HCT116 (cell line): ENCODE data around the gene MCRS1. TPM values are rescaled to one million over a fixed set of nuclear protein-coding genes. Genes with fewer than 3 reads are reported as not detected.

Experiments used
- ATAC-seq: fragments of 200-7000 bp; cut with Tn5 transposase; 2 replicates; pipeline ENCODE4 v1.9.1; 2020; ENCODE audit warnings: mild to moderate bottlenecking, moderate library complexity
- BruUV-seq: library from RNA; stranded (reverse); fragments of 400-500 nt; replicated peaks from 2 replicates; lab custom pipeline; 2021; lab: Mats Ljungman, UMichigan
- CTCF ChIA-PET: fragments of 300-600 bp; sonication (Branson Sonifier 250); formaldehyde crosslinking; loops from one replicate; lab custom pipeline; 2021; ENCODE audit warnings: antibody characterized with exemption; lab: Charles Lee
- POLR2A ChIA-PET: fragments of 300-600, 350-600 bp; sonication (Branson Sonifier 250); formaldehyde crosslinking; loops from one replicate; lab custom pipeline; 2021; ENCODE audit warnings: antibody characterized with exemption; lab: Charles Lee
- RAD21 ChIA-PET, 2 experiments: fragments of 300-600 bp; sonication (Branson Sonifier 250); formaldehyde crosslinking; loops; one replicate each; lab custom pipeline; 2023; ENCODE audit warnings: low total read pairs in 2 of 2; ENCODE audit not compliant: uncharacterized antibody in 2 of 2, unreplicated experiment in 2 of 2, low non-redundant PET in 1 of 2; lab: Charles Lee
- DNase-seq: peaks from one replicate; pipeline ENCODE4 v3.0.0-alpha.2; 2010; ENCODE audit warnings: low read depth, low spot score
- H2AFZ ChIP-seq: fragments of 200-600 bp; shearing (Covaris generic), sonication (generic); 2 replicates; pipeline ENCODE4 v1.6.1; 2017; ENCODE audit warnings: low read depth, mixed run types, mixed read lengths, antibody characterized with exemption, low read length; ENCODE audit not compliant: poor library complexity, severe bottlenecking
- H3K27ac ChIP-seq: 2 replicates; pipeline ENCODE4 v1.5.1; 2012; ENCODE audit warnings: low read depth, low read length
- H3K27me3 ChIP-seq: fragments of 200-600 bp; sonication (generic); 2 replicates; pipeline ENCODE4 v1.6.1; 2016; ENCODE audit warnings: mixed run types, low read length, mixed read lengths; ENCODE audit not compliant: insufficient read depth
- H3K36me3 ChIP-seq, 2 experiments: fragments of 200-500 bp in 1 of 2; fragments of 200-600 bp in 1 of 2; sonication (Bioruptor generic) in 1 of 2; sonication (generic) in 1 of 2; 2 replicates each; pipeline versions ENCODE4 v1.5.1 to v1.6.1; 2014 to 2016; ENCODE audit warnings: low read length in 2 of 2, inconsistent platforms in 1 of 2, mixed read lengths in 1 of 2, mixed run types in 1 of 2; ENCODE audit not compliant: insufficient read depth in 2 of 2, control insufficient read depth in 1 of 2
- H3K4me1 ChIP-seq, 2 experiments: fragments of 200-600 bp in 1 of 2; sonication (generic) in 1 of 2; 2 replicates each; pipeline versions ENCODE4 v1.5.1 to v1.6.1; 2012 to 2017; ENCODE audit warnings: low read length in 2 of 2, inconsistent platforms in 1 of 2, mild to moderate bottlenecking in 1 of 2, mixed read lengths in 1 of 2, mixed run types in 1 of 2, moderate library complexity in 1 of 2; ENCODE audit not compliant: insufficient read depth in 2 of 2, control insufficient read depth in 1 of 2
- H3K4me2 ChIP-seq: fragments of 200-600 bp; sonication (generic); 2 replicates; pipeline ENCODE4 v1.6.1; 2017; ENCODE audit warnings: mixed run types, low read length, mixed read lengths
- H3K4me3 ChIP-seq, 2 experiments: fragments of 200-600 bp in 1 of 2; sonication (generic) in 1 of 2; replicated peaks in 1 of 2; 2 replicates each; pipeline ENCODE4 v1.5.1; 2011 to 2016; ENCODE audit warnings: low read length in 2 of 2, control low read depth in 1 of 2, low read depth in 1 of 2, mild to moderate bottlenecking in 1 of 2, mixed read lengths in 1 of 2, mixed run types in 1 of 2
- H3K79me2 ChIP-seq: fragments of 200-600 bp; sonication (generic); 2 replicates; pipeline ENCODE4 v1.6.1; 2017; ENCODE audit warnings: mild to moderate bottlenecking, mixed run types, low read length, moderate library complexity, mixed read lengths; ENCODE audit not compliant: insufficient read depth
- H3K9ac ChIP-seq: fragments of 200-600 bp; sonication (generic); 2 replicates; pipeline ENCODE4 v1.6.1; 2016; ENCODE audit warnings: low read length, mixed read lengths
- H3K9me2 ChIP-seq: fragments of 200-600 bp; sonication (generic), shearing (Covaris generic); 2 replicates; pipeline ENCODE4 v1.6.1; 2017; ENCODE audit warnings: mixed run types, mild to moderate bottlenecking, moderate library complexity; ENCODE audit not compliant: insufficient read depth
- H3K9me3 ChIP-seq, 2 experiments: fragments of 200-500 bp in 1 of 2; fragments of 200-600 bp in 1 of 2; sonication (Bioruptor generic) in 1 of 2; sonication (generic) in 1 of 2; 2 replicates each; pipeline ENCODE4 v1.6.1; 2014 to 2017; ENCODE audit warnings: low read length in 2 of 2, mixed read lengths in 2 of 2, inconsistent platforms in 1 of 2, low read depth in 1 of 2, mild to moderate bottlenecking in 1 of 2, mixed run types in 1 of 2, moderate library complexity in 1 of 2; ENCODE audit not compliant: control insufficient read depth in 1 of 2, insufficient read depth in 1 of 2
- H4K20me1 ChIP-seq: fragments of 200-600 bp; sonication (generic), shearing (Covaris generic); 2 replicates; pipeline ENCODE4 v1.6.1; 2017; ENCODE audit warnings: mixed run types, mild to moderate bottlenecking, moderate library complexity; ENCODE audit not compliant: insufficient read depth
- CBX3 ChIP-seq: IDR thresholded peaks from 2 replicates; pipeline ENCODE4 v1.6.1; 2012; ENCODE audit warnings: low read depth
- CEBPB ChIP-seq: IDR thresholded peaks from 2 replicates; pipeline ENCODE4 v1.6.1; 2012; ENCODE audit warnings: low read depth
- EGR1 ChIP-seq: IDR thresholded peaks from 2 replicates; pipeline ENCODE4 v1.6.1; 2012; ENCODE audit warnings: low read depth
- ELF1 ChIP-seq: IDR thresholded peaks from 2 replicates; pipeline ENCODE4 v1.6.1; 2012; ENCODE audit warnings: low read depth, borderline replicate concordance
- EZH2 ChIP-seq: fragments of 200-600 bp; sonication (generic); IDR thresholded peaks from 2 replicates; pipeline ENCODE4 v1.6.1; 2017; ENCODE audit warnings: antibody characterized with exemption, mixed run types
- EZH2phosphoT487 ChIP-seq: fragments of 200-600 bp; IDR thresholded peaks from 2 replicates; pipeline ENCODE4 v1.6.1; 2018; ENCODE audit warnings: antibody characterized with exemption, borderline replicate concordance
- FOSL1 ChIP-seq: IDR thresholded peaks from 2 replicates; pipeline ENCODE4 v1.6.1; 2012; ENCODE audit warnings: low read depth
- JUND ChIP-seq: IDR thresholded peaks from 2 replicates; pipeline ENCODE4 v1.6.1; 2012
- POLR2A ChIP-seq: IDR thresholded peaks from 2 replicates; pipeline ENCODE4 v1.7.0; 2011; ENCODE audit warnings: borderline replicate concordance; ENCODE audit not compliant: insufficient read depth, insufficient read length; ENCODE audit errors: extremely low read depth
- POLR2AphosphoS5 ChIP-seq: IDR thresholded peaks from 2 replicates; pipeline ENCODE4 v1.6.1; 2011; ENCODE audit warnings: mild to moderate bottlenecking, low read depth, low read length, moderate library complexity
- RAD21 ChIP-seq: IDR thresholded peaks from 2 replicates; pipeline ENCODE4 v1.6.1; 2012; ENCODE audit warnings: low read depth, mild to moderate bottlenecking
- SIN3A ChIP-seq: IDR thresholded peaks from 2 replicates; pipeline ENCODE4 v1.6.1; 2012; ENCODE audit warnings: low read depth
- SP1 ChIP-seq: IDR thresholded peaks from 2 replicates; pipeline ENCODE4 v1.6.1; 2012; ENCODE audit warnings: low read depth
- TCF7L2 ChIP-seq: IDR thresholded peaks from 2 replicates; pipeline ENCODE4 v1.7.0; 2011; ENCODE audit warnings: borderline replicate concordance, inconsistent platforms; ENCODE audit not compliant: insufficient read depth, insufficient read length; ENCODE audit errors: extremely low read depth
- YY1 ChIP-seq: IDR thresholded peaks from 2 replicates; pipeline ENCODE4 v1.6.1; 2011; ENCODE audit warnings: low read length, low read depth, moderate library complexity, mild to moderate bottlenecking; ENCODE audit not compliant: insufficient replicate concordance; ENCODE audit errors: extremely low read depth
- ZFX ChIP-seq: fragments of 450-650 bp; IDR thresholded peaks from 2 replicates; pipeline ENCODE4 v1.6.1; 2017
- intact Hi-C: fragments of 100-400 bp; cut with micrococcal nuclease; formaldehyde crosslinking; loops from 2 replicates; pipeline ENCODE4 v1.10.0; 2022
- total RNA-seq: library from RNA; stranded (reverse); gene quantifications from one replicate; pipeline ENCODE4 v1.2.1, GENCODE V29; 2021; ENCODE audit not compliant: unreplicated experiment
- TF ChIP-seq, protein P1 (sequence below): IDR thresholded peaks from 2 replicates; pipeline ENCODE4 v1.6.1; 2012
- TF ChIP-seq, protein P2 (sequence below): IDR thresholded peaks from 2 replicates; pipeline ENCODE4 v1.6.1; 2011; ENCODE audit warnings: mild to moderate bottlenecking, low read length, moderate library complexity; ENCODE audit not compliant: insufficient replicate concordance; ENCODE audit errors: extremely low read depth
- TF ChIP-seq, protein P3 (sequence below): IDR thresholded peaks from 2 replicates; pipeline ENCODE4 v1.6.1; 2012; ENCODE audit warnings: low read depth
- TF ChIP-seq, protein P4 (sequence below): IDR thresholded peaks from 2 replicates; pipeline ENCODE4 v1.6.1; 2012

Gene MCRS1
- total RNA-seq, 1 experiment from 2014 or later: 91.9 TPM

DNA sequence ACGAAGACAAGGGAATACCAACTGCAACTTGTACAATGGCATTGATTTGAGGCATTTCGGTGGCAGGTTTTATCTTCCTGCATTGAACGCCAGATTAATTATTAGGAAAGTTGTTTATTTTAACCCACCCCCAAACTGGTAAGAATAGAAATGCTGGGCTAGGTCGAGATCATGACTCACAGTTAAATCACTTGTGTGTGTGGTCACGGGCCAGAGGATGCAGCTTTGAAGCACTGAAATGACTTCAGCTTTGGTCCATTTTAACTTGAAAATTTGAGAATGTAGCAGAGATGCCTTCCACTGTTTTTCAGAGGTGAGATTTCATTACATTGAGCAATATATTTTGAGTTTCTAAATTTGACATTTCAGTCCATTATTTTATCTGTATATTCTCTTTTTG is 52.7 kb downstream of the MCRS1 start (continued):
- TF ChIP-seq SP1: peak; percentile 85
- TF ChIP-seq, protein P1, sequence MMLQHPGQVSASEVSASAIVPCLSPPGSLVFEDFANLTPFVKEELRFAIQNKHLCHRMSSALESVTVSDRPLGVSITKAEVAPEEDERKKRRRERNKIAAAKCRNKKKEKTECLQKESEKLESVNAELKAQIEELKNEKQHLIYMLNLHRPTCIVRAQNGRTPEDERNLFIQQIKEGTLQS: no peak
- TF ChIP-seq, protein P2, sequence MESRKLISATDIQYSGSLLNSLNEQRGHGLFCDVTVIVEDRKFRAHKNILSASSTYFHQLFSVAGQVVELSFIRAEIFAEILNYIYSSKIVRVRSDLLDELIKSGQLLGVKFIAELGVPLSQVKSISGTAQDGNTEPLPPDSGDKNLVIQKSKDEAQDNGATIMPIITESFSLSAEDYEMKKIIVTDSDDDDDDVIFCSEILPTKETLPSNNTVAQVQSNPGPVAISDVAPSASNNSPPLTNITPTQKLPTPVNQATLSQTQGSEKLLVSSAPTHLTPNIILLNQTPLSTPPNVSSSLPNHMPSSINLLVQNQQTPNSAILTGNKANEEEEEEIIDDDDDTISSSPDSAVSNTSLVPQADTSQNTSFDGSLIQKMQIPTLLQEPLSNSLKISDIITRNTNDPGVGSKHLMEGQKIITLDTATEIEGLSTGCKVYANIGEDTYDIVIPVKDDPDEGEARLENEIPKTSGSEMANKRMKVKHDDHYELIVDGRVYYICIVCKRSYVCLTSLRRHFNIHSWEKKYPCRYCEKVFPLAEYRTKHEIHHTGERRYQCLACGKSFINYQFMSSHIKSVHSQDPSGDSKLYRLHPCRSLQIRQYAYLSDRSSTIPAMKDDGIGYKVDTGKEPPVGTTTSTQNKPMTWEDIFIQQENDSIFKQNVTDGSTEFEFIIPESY: peak; percentile 42
- TF ChIP-seq SIN3A: peak; percentile 67
- no peak for TF ChIP-seq POLR2A
- no peak for TF ChIP-seq EZH2
- peak; percentile 89 for TF ChIP-seq CBX3
- peak; percentile 17; the same call in 1 of the 2 replicates for TF ChIP-seq RAD21
- peak; percentile 96 for TF ChIP-seq FOSL1
- TF ChIP-seq TCF7L2: no peak

DNA sequence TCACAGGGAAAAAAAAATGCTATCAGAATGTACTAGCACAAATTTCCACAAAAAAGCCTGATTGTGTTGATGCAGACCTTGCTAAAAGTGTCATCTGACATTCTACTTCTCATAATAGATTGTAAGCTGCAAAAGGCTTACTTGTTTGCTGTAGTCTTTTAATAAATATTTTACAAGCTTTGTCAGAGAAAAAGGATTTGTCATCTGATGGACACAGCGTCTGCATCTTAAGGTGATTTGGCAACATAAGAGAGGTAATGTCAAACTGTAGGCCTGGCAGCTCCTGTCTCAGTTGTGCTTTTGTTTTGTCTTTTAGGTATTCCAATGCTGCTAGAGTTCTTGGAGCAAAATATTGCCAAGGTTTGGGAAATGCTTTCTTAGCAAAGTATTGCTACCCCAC is 55.4 kb downstream of the MCRS1 start:
- H3K4me1 ChIP-seq: peaks cover 87 to 89% of the 10 kb centered on the region in 2 experiments
- no peak overlapping the region for H3K9ac ChIP-seq
- H3K79me2 ChIP-seq: peaks cover 13% of the 10 kb centered on the region; the same call in 1 of the 2 replicates
- peak overlapping the region; percentile 95; the same call in 1 of the 2 replicates for H3K27ac ChIP-seq
- no peaks in the 10 kb centered on the region for H3K27me3 ChIP-seq
- RAD21 ChIA-PET: interaction anchor here (0.6 to 3.8 kb wide), 2 partner anchors 154 kb away, joined by 3 to 33 read pairs; no protein-coding TSS in a partner anchor
- POLR2A ChIA-PET: interaction anchor here (1.1 to 3.7 kb wide), 5 partner anchors 9 to 154 kb away, joined by 5 to 23 read pairs (median 7); partner anchors contain the start of gene SPATS2
- intact Hi-C loops: no loop called here
- H3K9me2 ChIP-seq: no peaks in the 10 kb centered on the region
- ATAC-seq: no peak
- H3K9me3 ChIP-seq: no peaks in the 10 kb centered on the region
- TF ChIP-seq EGR1: no peak
- TF ChIP-seq EZH2phosphoT487: no peak
- TF ChIP-seq YY1: no peak
- no peak for TF ChIP-seq JUND
- no peak for TF ChIP-seq SIN3A
- TF ChIP-seq FOSL1: no peak
- TF ChIP-seq, protein P3, sequence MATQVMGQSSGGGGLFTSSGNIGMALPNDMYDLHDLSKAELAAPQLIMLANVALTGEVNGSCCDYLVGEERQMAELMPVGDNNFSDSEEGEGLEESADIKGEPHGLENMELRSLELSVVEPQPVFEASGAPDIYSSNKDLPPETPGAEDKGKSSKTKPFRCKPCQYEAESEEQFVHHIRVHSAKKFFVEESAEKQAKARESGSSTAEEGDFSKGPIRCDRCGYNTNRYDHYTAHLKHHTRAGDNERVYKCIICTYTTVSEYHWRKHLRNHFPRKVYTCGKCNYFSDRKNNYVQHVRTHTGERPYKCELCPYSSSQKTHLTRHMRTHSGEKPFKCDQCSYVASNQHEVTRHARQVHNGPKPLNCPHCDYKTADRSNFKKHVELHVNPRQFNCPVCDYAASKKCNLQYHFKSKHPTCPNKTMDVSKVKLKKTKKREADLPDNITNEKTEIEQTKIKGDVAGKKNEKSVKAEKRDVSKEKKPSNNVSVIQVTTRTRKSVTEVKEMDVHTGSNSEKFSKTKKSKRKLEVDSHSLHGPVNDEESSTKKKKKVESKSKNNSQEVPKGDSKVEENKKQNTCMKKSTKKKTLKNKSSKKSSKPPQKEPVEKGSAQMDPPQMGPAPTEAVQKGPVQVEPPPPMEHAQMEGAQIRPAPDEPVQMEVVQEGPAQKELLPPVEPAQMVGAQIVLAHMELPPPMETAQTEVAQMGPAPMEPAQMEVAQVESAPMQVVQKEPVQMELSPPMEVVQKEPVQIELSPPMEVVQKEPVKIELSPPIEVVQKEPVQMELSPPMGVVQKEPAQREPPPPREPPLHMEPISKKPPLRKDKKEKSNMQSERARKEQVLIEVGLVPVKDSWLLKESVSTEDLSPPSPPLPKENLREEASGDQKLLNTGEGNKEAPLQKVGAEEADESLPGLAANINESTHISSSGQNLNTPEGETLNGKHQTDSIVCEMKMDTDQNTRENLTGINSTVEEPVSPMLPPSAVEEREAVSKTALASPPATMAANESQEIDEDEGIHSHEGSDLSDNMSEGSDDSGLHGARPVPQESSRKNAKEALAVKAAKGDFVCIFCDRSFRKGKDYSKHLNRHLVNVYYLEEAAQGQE: no peak
- TF ChIP-seq, protein P4, sequence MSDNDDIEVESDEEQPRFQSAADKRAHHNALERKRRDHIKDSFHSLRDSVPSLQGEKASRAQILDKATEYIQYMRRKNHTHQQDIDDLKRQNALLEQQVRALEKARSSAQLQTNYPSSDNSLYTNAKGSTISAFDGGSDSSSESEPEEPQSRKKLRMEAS: no peak
- no peak for TF ChIP-seq ELF1
- TF ChIP-seq ZFX: no peak
- TF ChIP-seq RAD21: no peak
- TF ChIP-seq POLR2AphosphoS5: no peak
- no peak for TF ChIP-seq CEBPB
- H4K20me1 ChIP-seq: no peaks in the 10 kb centered on the region
- DNase-seq: no peak
- H3K4me3 ChIP-seq: no peak overlapping the region
- CTCF ChIA-PET: interaction anchor here (0.9 to 8.4 kb wide), 6 partner anchors 9 to 223 kb away, joined by 3 to 261 read pairs (median 7); partner anchors contain the start of gene SPATS2
- H3K36me3 ChIP-seq: no peaks in the 10 kb centered on the region
- BruUV-seq: no TSS peak
- H3K4me2 ChIP-seq: peak overlapping the region; percentile 14; the same call in 1 of the 2 replicates
- no peak overlapping the region for H2AFZ ChIP-seq
